OCI-LY7 (cell line): ENCODE data around the gene YLPM1.

Experiments
- CTCF ChIP-seq: fragments of 200-600 bp; sonication (generic); conservative IDR thresholded peaks from 2 replicates; pipeline ENCODE4 v1.5.1; 2014; ENCODE audit warnings: mild to moderate bottlenecking, antibody characterized with exemption, low read length, moderate library complexity, mixed read lengths
- EZH2phosphoT487 ChIP-seq: fragments of 200-600 bp; sonication (generic); IDR thresholded peaks from 2 replicates; pipeline ENCODE4 v1.6.1; 2018; ENCODE audit warnings: low read depth, borderline replicate concordance, mild to moderate bottlenecking, mixed run types, antibody characterized with exemption, low read length, moderate library complexity, mixed read lengths

- TF ChIP-seq CTCF (no peak), EZH2phosphoT487 (no peak)
These were observed 100.2 kb downstream of the YLPM1 start for GRCh38 chr14:74863274-74863673.
